Epithelial cell of prostate (primary cell): ENCODE results near the gene KIAA0513.

Experiments
- DNase-seq: peaks from one replicate; pipeline ENCODE4 v3.0.0-alpha.2; 2011; ENCODE audit warnings: low read depth, low spot score
- H3K27ac ChIP-seq: fragments of 450-650 bp; 2 replicates; pipeline ENCODE4 v1.5.1; 2017; ENCODE audit warnings: mild to moderate bottlenecking

Gene KIAA0513

GRCh38 chr16:85003725-85004586 is 23.6 kb upstream of the KIAA0513 start:
- DNase-seq: no peak
- peak overlapping the region; percentile 98 for H3K27ac ChIP-seq

GRCh38 chr16:85004587-85005205 is 22.9 kb upstream of the KIAA0513 start:
- no peak for DNase-seq
- peak overlapping the region; percentile 98 for H3K27ac ChIP-seq

GRCh38 chr16:85005285-85006069 is 22.1 kb upstream of the KIAA0513 start:
- H3K27ac ChIP-seq: peak overlapping the region; percentile 98
- DNase-seq: no peak

- no peak overlapping the region for H3K27ac ChIP-seq
- no peak for DNase-seq
Observed at GRCh38 chr16:85006639-85007038, 21.0 kb upstream of the KIAA0513 start.

- no peak overlapping the region for H3K27ac ChIP-seq
Observed at GRCh38 chr16:85007496-85008214, 19.9 kb upstream of the KIAA0513 start.

GRCh38 chr16:85008271-85008670 is 19.3 kb upstream of the KIAA0513 start:
- DNase-seq: no peak
- no peak overlapping the region for H3K27ac ChIP-seq

More at GRCh38 chr16:85007496-85008214, 19.9 kb upstream of the KIAA0513 start:
- no peak for DNase-seq

- H3K27ac ChIP-seq: peak overlapping the region; percentile 87
- no peak for DNase-seq
Observed at GRCh38 chr16:85010446-85010930, 17.1 kb upstream of the KIAA0513 start.

GRCh38 chr16:85010931-85011845 is 16.4 kb upstream of the KIAA0513 start, which contains the start of gene ZDHHC7:
Gene ZDHHC7, minus strand, starts transcription at chr16:85011535. Its CDS starts 20,917 bp downstream, at chr16:84990618.
- DNase-seq: no peak
- H3K27ac ChIP-seq: peak within 1 kb of the TSS; percentile 87

GRCh38 chr16:85011846-85012284 is 15.7 kb upstream of the KIAA0513 start:
- DNase-seq: no peak
- peak overlapping the region; percentile 87 for H3K27ac ChIP-seq

GRCh38 chr16:85014311-85014710 is 13.3 kb upstream of the KIAA0513 start:
- no peak overlapping the region for H3K27ac ChIP-seq
- DNase-seq: no peak

GRCh38 chr16:85015481-85016187 is 12.0 kb upstream of the KIAA0513 start:
- DNase-seq: no peak
- H3K27ac ChIP-seq: no peak overlapping the region

GRCh38 chr16:85017151-85017550 is 10.4 kb upstream of the KIAA0513 start:
- DNase-seq: no peak
- H3K27ac ChIP-seq: no peak overlapping the region

GRCh38 chr16:85017633-85018032 is 10.0 kb upstream of the KIAA0513 start:
- no peak for DNase-seq
- H3K27ac ChIP-seq: no peak overlapping the region

- no peak for DNase-seq
- no peak overlapping the region for H3K27ac ChIP-seq
Observed at GRCh38 chr16:85018529-85019236, 8.9 kb upstream of the KIAA0513 start.

GRCh38 chr16:85019659-85020245 is 7.8 kb upstream of the KIAA0513 start:
- no peak for DNase-seq
- no peak overlapping the region for H3K27ac ChIP-seq

GRCh38 chr16:85025781-85026653 is 1.6 kb upstream of the KIAA0513 start:
- DNase-seq: no peak
- H3K27ac ChIP-seq: no peak overlapping the region
